ENCODE measurements around the gene RAB15. TPM values are rescaled to one million over a fixed set of nuclear protein-coding genes. Genes with fewer than 3 reads are reported as not detected.

Gene RAB15
- total RNA-seq, 1 donor from 2014 or later: 12.6 TPM

Other genes starting within 250 kb of the RAB15 start
- gene SPTB, start 92.4 kb downstream of the RAB15 start, total RNA-seq: 79.4 TPM
- gene CHURC1, start 57.9 kb downstream of the RAB15 start, total RNA-seq: 98.2 TPM
- gene GPX2, start 29.6 kb downstream of the RAB15 start, total RNA-seq: not detected
- gene FNTB, start 14.6 kb upstream of the RAB15 start, total RNA-seq: 17.1 TPM
- 92.1 TPM for gene MAX, start 130.2 kb upstream of the RAB15 start, total RNA-seq